ENCODE measurements around the gene CYP2E1.
"Not testable (repeated sequence)": the region's sequence is repeated elsewhere in the genome, so short reads cannot be mapped to it uniquely, and the experiment has no call there.

The CYP2E1 gene

DNA sequence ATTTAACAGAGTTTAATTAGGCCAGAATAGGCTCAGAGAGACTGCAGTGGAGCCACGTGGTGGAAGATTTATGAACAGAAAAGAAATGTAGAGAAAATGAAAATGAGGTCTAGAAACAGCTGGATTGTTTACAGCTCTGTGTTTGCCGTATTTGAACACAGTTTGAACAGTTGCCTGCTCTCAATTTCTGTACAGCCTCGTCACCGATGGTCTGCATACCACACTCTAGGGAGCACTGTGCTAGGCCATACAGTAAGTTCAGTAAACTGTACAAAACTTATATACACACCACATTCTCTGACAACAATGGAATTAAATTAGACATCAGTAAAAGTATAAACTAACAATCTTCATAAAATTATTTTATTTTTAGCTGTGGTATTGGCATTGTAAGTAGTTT, 11.1 kb upstream of the CYP2E1 start:
- DNase-seq (ENCODE audit: insufficient read length, low spot score), result no peak
- TF ChIP-seq, protein P1, sequence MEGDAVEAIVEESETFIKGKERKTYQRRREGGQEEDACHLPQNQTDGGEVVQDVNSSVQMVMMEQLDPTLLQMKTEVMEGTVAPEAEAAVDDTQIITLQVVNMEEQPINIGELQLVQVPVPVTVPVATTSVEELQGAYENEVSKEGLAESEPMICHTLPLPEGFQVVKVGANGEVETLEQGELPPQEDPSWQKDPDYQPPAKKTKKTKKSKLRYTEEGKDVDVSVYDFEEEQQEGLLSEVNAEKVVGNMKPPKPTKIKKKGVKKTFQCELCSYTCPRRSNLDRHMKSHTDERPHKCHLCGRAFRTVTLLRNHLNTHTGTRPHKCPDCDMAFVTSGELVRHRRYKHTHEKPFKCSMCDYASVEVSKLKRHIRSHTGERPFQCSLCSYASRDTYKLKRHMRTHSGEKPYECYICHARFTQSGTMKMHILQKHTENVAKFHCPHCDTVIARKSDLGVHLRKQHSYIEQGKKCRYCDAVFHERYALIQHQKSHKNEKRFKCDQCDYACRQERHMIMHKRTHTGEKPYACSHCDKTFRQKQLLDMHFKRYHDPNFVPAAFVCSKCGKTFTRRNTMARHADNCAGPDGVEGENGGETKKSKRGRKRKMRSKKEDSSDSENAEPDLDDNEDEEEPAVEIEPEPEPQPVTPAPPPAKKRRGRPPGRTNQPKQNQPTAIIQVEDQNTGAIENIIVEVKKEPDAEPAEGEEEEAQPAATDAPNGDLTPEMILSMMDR (IDR thresholded peaks at IDR 0.05; ENCODE audit: insufficient read depth, missing control alignments), result no peak
- no peak for FAIRE-seq

DNA sequence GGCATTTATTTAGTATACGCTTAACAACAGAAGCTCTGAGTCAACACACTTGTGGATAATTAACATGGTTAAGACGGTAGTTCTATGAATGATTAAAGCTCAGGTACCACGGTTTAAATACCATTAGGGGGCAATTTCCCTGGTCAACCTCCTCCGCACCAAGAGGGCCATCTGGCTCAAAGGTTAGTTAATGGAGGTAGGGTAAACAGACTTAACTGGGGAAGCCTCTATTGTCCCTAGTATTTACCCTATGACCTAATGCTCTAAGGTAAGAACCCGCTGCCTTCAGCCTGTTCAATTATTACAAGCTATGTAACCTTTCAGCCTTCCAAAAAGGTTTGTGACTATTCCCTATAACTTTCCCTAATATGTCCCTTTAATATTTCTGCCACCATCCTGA, 8.6 kb upstream of the CYP2E1 start:
- not testable (repeated sequence) for FAIRE-seq; DNase-seq (ENCODE audit: insufficient read length, low spot score)

DNA sequence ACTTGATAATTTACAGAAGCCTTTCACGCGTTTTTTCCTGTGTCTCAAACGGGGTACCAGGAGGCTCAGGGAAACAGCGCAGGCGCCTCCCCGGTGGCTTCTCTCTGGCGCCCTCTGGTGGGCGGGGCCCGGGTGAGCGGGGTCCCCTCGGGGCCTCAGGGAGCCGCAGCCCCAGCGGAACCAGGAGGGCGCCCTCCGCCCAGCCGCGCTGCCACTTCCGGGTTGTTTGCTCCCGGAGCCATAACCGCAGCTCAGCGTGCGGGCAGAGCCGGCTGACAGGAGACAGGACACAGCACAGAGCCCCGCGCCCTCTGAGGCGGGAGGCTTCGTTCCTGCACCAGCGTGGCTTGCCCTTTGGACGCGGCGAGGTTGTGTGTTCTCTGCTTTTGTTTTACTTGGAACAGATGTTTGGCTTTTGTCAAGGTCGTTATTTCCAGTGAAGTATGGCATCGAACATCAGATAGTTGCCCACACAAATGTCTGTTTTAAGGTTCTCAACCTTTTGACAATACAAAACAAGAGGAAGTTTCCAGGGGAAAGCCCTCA, 6.9 kb upstream of the CYP2E1 start:
- DNase-seq (ENCODE audit: insufficient read length, low spot score), result no peak
- TF ChIP-seq, protein P1 (IDR thresholded peaks at IDR 0.05; ENCODE audit: insufficient read depth, missing control alignments), result peak; percentile 35
- FAIRE-seq, result no peak

DNA sequence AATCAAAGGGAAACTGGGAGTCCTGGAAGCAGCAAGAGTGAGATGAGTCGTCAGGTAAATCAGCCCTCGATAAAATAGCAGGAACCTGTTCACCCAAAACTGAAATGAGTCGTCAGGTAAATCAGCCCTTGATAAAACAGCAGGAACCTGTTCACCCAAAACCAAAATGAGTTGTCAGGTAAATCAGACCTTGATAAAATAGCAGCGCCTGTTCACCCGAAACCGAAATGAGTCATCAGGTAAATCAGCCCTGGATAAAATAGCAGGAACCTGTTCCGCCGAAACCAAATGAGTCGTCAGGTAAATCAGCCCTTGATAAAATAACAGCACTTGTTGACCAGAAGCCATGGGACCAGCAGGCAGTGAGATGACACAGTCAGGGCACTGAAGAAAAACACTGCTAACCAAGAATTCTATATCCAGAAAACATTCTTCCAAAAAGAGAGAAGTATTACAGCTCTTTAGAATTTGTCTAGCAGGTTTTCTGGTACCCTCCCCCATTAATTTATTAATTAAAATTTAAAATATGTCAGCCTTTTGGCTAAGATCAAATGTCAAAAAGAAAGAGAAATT, 3.4 kb upstream of the CYP2E1 start:
- TF ChIP-seq, protein P1 (IDR thresholded peaks at IDR 0.05; ENCODE audit: insufficient read depth, missing control alignments), result no peak
- FAIRE-seq, result no peak

DNA sequence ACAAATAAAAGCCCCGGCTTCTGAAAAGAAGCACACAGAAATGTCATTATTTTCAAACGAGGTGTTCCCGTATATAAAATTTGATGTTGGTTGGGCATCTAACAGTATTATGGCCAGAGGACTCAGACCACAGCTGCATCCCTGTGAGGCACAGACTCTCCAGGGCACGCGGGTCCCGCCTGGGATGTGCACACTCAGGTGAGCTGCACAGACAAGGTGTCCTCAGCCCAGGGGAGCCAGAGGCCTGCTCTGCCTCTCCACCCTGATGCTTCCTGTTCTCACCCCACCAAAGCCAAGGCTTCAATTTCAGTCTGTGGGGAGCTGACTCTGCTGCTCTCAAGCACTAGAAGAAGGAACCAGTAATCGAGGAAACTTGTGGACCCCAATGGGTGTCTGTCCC, 1.7 kb upstream of the CYP2E1 start:
- no peak for DNase-seq (ENCODE audit: insufficient read length, low spot score)
- FAIRE-seq, result no peak
- TF ChIP-seq, protein P1 (IDR thresholded peaks at IDR 0.05; ENCODE audit: insufficient read depth, missing control alignments), result no peak

More for the DNA sequence above, 3.4 kb upstream of the CYP2E1 start:
- no peak for DNase-seq (ENCODE audit: insufficient read length, low spot score)

DNA sequence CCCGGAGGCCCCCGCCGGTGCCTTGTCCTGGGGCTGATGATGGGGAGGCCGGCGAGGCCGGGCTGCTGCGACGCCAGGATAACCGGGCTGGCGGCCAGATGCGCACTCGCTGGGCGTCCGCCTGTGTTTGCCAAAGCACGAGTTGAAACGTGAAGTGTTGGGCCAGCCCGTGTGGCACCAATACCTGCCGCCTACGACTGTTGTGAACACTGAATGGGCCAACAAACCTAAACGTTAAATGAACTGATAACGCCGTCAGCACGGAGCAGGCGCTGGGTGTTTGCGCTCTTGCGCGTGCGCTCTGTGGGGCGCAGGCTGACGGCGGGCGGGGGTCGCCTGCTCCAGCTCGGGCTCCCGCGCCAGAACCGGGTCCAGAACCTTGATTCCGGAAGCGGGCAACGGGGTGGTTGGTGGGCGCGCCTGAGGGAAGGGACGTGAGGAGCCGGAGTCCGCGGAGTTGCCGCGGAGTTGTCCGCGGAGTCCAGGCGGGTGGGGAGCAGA, 658 bp downstream of the CYP2E1 start:
- TF ChIP-seq, protein P1 (IDR thresholded peaks at IDR 0.05; ENCODE audit: insufficient read depth, missing control alignments), result no peak
- DNase-seq (ENCODE audit: insufficient read length, low spot score) (no peak), FAIRE-seq (no peak)

DNA sequence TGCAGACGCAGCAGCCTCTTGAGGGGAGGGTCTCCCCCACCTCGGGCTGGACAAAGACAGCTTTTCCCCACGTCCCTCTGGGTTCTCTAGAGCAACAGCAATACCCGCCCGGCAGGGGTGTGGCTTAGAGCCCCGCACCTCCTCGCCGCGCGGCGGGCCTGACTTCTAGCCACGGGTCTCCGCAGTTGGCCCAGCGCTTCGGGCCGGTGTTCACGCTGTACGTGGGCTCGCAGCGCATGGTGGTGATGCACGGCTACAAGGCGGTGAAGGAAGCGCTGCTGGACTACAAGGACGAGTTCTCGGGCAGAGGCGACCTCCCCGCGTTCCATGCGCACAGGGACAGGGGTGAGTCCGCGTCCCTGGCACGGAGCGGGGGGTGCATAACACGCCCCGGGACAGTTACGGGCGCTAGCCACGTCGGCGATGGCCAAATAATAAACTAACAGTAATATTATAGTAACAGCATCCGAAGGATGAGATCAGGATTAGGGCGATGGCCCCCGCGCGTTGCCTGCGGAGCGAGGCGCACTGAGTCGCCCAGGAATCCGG, 1.2 kb downstream of the CYP2E1 start:
- FAIRE-seq, result no peak
- TF ChIP-seq, protein P1 (IDR thresholded peaks at IDR 0.05; ENCODE audit: insufficient read depth, missing control alignments), result no peak
- no peak for DNase-seq (ENCODE audit: insufficient read length, low spot score)
